Stimulated activated CD4-positive, alpha-beta T cell treated with anti-CD3 and anti-CD28 coated beads, Interleukin-12 subunit alpha, Interleukin-12 subunit beta, amount 100 ng/mL, for 4 hours (primary cell): ENCODE results near the gene ISYNA1.

Experiments
- DNase-seq: peaks from one replicate; pipeline ENCODE4 v3.0.0-alpha.2; 2020

The ISYNA1 gene

GRCh38 chr19:18466354-18466753 lies 28.4 kb upstream of the ISYNA1 start:
- DNase-seq, result no peak

GRCh38 chr19:18465964-18466339 lies 28.0 kb upstream of the ISYNA1 start:
- DNase-seq, result no peak

- DNase-seq, result no peak
Observed at GRCh38 chr19:18465214-18465963, 27.5 kb upstream of the ISYNA1 start.

GRCh38 chr19:18464646-18465045 lies 26.7 kb upstream of the ISYNA1 start:
- DNase-seq, result no peak

GRCh38 chr19:18461471-18461870 lies 23.5 kb upstream of the ISYNA1 start:
- DNase-seq, result no peak

- DNase-seq, result no peak
Observed at GRCh38 chr19:18460900-18461299, 23.0 kb upstream of the ISYNA1 start.

GRCh38 chr19:18457483-18458331 lies 19.8 kb upstream of the ISYNA1 start:
- DNase-seq, result no peak

- DNase-seq, result no peak
Observed at GRCh38 chr19:18456974-18457373, 19.0 kb upstream of the ISYNA1 start.

GRCh38 chr19:18456279-18456678 lies 18.3 kb upstream of the ISYNA1 start:
- DNase-seq, result no peak

- no peak for DNase-seq
Observed at GRCh38 chr19:18453269-18454024, 15.5 kb upstream of the ISYNA1 start.

- DNase-seq, result no peak
Observed at GRCh38 chr19:18452386-18452785, 14.5 kb upstream of the ISYNA1 start.

- DNase-seq, result peak; percentile 88
Observed at GRCh38 chr19:18450931-18451836, 13.3 kb upstream of the ISYNA1 start.

- DNase-seq, result no peak
Observed at GRCh38 chr19:18450021-18450930, 12.3 kb upstream of the ISYNA1 start.

- no peak for DNase-seq
Observed at GRCh38 chr19:18449552-18449951, 11.6 kb upstream of the ISYNA1 start.

GRCh38 chr19:18446811-18447359 lies 9.0 kb upstream of the ISYNA1 start:
- no peak for DNase-seq

GRCh38 chr19:18446145-18446810 lies 8.3 kb upstream of the ISYNA1 start:
- DNase-seq, result no peak

GRCh38 chr19:18445262-18445948 lies 7.5 kb upstream of the ISYNA1 start:
- no peak for DNase-seq

GRCh38 chr19:18444513-18444912 lies 6.6 kb upstream of the ISYNA1 start:
- no peak for DNase-seq

- no peak for DNase-seq
Observed at GRCh38 chr19:18443831-18444230, 5.9 kb upstream of the ISYNA1 start.

GRCh38 chr19:18443406-18443805 lies 5.5 kb upstream of the ISYNA1 start:
- no peak for DNase-seq
